HepG2 (cell line): ENCODE results near the gene ZNF548. TPM values are rescaled to one million over a fixed set of nuclear protein-coding genes. Genes with fewer than 3 reads are reported as not detected.

ENCODE experiments used
- CEBPB ChIP-seq: IDR thresholded peaks from 2 replicates; pipeline ENCODE4 v1.6.1; 2011; ENCODE audit warnings: low read depth, low read length, improper control_type of control experiment, borderline replicate concordance
- CHD2 ChIP-seq: IDR thresholded peaks from 2 replicates; pipeline ENCODE4 v1.6.1; 2011; ENCODE audit warnings: low read depth, low read length, improper control_type of control experiment
- IRX3 ChIP-seq: sonication (generic); formaldehyde crosslinking; IDR thresholded peaks from 2 replicates; pipeline ENCODE4 v1.8.1; 2023; ENCODE audit warnings: mild to moderate bottlenecking, low read depth, missing genetic modification reagents, borderline replicate concordance
- JARID2 ChIP-seq: sonication (generic); formaldehyde crosslinking; IDR thresholded peaks from 2 replicates; pipeline ENCODE4 v1.8.1; 2023; ENCODE audit warnings: missing genetic modification reagents, inconsistent platforms; ENCODE audit not compliant: insufficient replicate concordance
- MTA1 ChIP-seq: sonication (generic); formaldehyde crosslinking; IDR thresholded peaks from 2 replicates; pipeline ENCODE4 v1.4.0; 2020; ENCODE audit warnings: missing genetic modification reagents, mild to moderate bottlenecking, borderline replicate concordance
- SP5 ChIP-seq: IDR thresholded peaks from 2 replicates; pipeline ENCODE4 v1.6.1; 2016; ENCODE audit warnings: low read depth, borderline replicate concordance
- STAT5B ChIP-seq: sonication (generic); formaldehyde crosslinking; IDR thresholded peaks from 2 replicates; pipeline ENCODE4 v1.4.0; 2020; ENCODE audit warnings: missing genetic modification reagents
- ZBTB1 ChIP-seq: sonication (generic); formaldehyde crosslinking; IDR thresholded peaks from 2 replicates; pipeline ENCODE4 v1.4.0; 2020; ENCODE audit warnings: missing genetic modification reagents, borderline replicate concordance
- ZNF292 ChIP-seq: sonication (generic); formaldehyde crosslinking; IDR thresholded peaks from 2 replicates; pipeline ENCODE4 v1.8.1; 2022; ENCODE audit warnings: mild to moderate bottlenecking, low read depth, missing genetic modification reagents, borderline replicate concordance
- ZNF460 ChIP-seq: sonication (generic); formaldehyde crosslinking; IDR thresholded peaks from 2 replicates; pipeline ENCODE4 v1.5.1; 2020; ENCODE audit warnings: missing genetic modification reagents, mild to moderate bottlenecking, borderline replicate concordance
- ZNF724P ChIP-seq: sonication (generic); formaldehyde crosslinking; IDR thresholded peaks from 2 replicates; pipeline ENCODE4 v1.8.0; 2022; ENCODE audit warnings: missing genetic modification reagents, borderline replicate concordance
- ZNF891 ChIP-seq: sonication (generic); formaldehyde crosslinking; IDR thresholded peaks from 2 replicates; pipeline ENCODE4 v1.5.0; 2020; ENCODE audit warnings: mild to moderate bottlenecking, missing genetic modification reagents
- ZSCAN25 ChIP-seq: sonication (generic); formaldehyde crosslinking; IDR thresholded peaks from 2 replicates; pipeline ENCODE4 v1.8.0; 2022; ENCODE audit warnings: mild to moderate bottlenecking, missing genetic modification reagents
- polyA plus RNA-seq, 8 experiments: library from polyadenylated mRNA; depleted of rRNA in 3 of 8; stranded (reverse) in 7 of 8; unstranded in 1 of 8; fragments of >200 nt; fragmentation: Illumina TruSeq in 4 of 8; extraction: Trizol in 4 of 8; gene quantifications; 2 replicates each; pipeline versions ENCODE4 v1.2.1 to v1.2.3, GENCODE V29; 2011 to 2016; ENCODE audit warnings: low read depth in 4 of 8, missing spikeins in 1 of 8, mixed read lengths in 1 of 8; ENCODE audit not compliant: insufficient read depth in 1 of 8
- total RNA-seq, 5 experiments: library from RNA; depleted of rRNA; stranded (reverse); fragments of >200 nt; fragmentation: Illumina TruSeq; extraction: Trizol; gene quantifications; 2 replicates each; pipeline ENCODE4 v1.2.3, GENCODE V29; 2016; ENCODE audit warnings: low read depth in 1 of 5
- TF ChIP-seq, protein P1 (sequence below): sonication (generic); formaldehyde crosslinking; IDR thresholded peaks from 2 replicates; pipeline ENCODE4 v1.5.0; 2020; ENCODE audit warnings: missing genetic modification reagents, mild to moderate bottlenecking, borderline replicate concordance
- TF ChIP-seq, protein P2 (sequence below): sonication (generic); formaldehyde crosslinking; IDR thresholded peaks from 2 replicates; pipeline ENCODE4 v1.8.0; 2022; ENCODE audit warnings: mild to moderate bottlenecking, missing genetic modification reagents; ENCODE audit not compliant: insufficient replicate concordance
- TF ChIP-seq, protein P3 (sequence below): fragments of 450-650 bp; IDR thresholded peaks from 2 replicates; pipeline ENCODE4 v1.6.1; 2017; ENCODE audit warnings: mild to moderate bottlenecking
- TF ChIP-seq, protein P4 (sequence below): sonication (generic); formaldehyde crosslinking; IDR thresholded peaks from 2 replicates; pipeline ENCODE4 v1.4.0; 2020; ENCODE audit warnings: missing genetic modification reagents
- TF ChIP-seq, protein P5 (sequence below): sonication (generic); formaldehyde crosslinking; IDR thresholded peaks from 2 replicates; pipeline ENCODE4 v1.9.0; 2022; ENCODE audit warnings: missing genetic modification reagents, mild to moderate bottlenecking, borderline replicate concordance

ZNF548 gene
- total and polyA plus RNA-seq, 2 of the 13 experiments (the other 11 are each of a cell fraction or from before 2014, with no cell fraction given), result 19.6 to 24.9 TPM

DNA sequence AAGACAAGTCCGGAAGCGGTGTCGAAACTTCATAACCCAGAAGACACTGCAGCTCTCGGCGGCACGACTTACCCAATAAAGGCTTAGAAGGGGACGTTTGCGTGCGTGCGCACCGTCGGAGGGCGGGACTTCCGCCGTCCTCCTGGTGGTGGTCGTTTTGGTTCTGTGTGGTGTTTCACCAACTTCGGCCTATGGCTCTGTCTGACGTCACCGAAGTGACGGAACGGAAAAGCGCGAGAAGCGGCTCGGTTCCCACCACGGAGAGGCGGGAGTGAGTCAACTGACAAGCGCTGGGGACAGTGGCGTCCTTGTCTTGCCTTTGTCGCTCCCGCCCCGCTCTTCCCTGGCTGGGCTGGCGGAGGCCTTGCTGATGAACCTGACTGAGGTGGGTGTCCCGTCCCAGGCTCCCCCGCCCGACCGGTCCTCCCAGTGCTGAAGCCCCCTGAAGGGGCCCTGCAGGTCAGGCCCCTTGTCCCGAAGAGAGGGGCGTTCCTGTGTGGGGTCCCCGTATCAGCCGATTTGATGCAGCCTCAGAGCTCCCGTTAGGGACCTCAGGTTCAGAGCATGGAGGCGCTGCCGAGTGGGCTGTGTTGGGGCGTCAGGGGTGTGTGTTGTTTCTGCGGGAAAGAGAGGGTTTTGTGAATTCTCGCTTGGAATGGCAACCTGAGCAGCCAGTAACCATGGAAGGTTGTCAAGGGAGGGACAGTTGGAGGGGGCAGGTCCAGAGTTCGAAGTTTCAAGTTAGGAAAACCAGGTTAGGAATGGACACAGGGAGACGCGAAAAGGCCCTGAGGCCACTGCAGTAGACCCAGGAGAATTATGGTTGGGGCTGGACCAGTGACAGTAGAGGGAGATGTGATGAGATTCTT, at the start of gene ZNF548 (continued):
- TF ChIP-seq, protein P1, sequence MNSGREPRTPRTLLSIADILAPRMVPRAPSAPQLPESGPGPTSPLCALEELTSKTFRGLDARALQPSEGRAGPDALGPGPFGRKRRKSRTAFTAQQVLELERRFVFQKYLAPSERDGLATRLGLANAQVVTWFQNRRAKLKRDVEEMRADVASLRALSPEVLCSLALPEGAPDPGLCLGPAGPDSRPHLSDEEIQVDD (CRISPR knock-in tag), result no peak
- TF ChIP-seq ZNF724P (CRISPR knock-in tag), result no peak
- TF ChIP-seq, protein P2, sequence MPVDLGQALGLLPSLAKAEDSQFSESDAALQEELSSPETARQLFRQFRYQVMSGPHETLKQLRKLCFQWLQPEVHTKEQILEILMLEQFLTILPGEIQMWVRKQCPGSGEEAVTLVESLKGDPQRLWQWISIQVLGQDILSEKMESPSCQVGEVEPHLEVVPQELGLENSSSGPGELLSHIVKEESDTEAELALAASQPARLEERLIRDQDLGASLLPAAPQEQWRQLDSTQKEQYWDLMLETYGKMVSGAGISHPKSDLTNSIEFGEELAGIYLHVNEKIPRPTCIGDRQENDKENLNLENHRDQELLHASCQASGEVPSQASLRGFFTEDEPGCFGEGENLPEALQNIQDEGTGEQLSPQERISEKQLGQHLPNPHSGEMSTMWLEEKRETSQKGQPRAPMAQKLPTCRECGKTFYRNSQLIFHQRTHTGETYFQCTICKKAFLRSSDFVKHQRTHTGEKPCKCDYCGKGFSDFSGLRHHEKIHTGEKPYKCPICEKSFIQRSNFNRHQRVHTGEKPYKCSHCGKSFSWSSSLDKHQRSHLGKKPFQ (CRISPR knock-in tag), result peak; percentile 61
- TF ChIP-seq, protein P3, sequence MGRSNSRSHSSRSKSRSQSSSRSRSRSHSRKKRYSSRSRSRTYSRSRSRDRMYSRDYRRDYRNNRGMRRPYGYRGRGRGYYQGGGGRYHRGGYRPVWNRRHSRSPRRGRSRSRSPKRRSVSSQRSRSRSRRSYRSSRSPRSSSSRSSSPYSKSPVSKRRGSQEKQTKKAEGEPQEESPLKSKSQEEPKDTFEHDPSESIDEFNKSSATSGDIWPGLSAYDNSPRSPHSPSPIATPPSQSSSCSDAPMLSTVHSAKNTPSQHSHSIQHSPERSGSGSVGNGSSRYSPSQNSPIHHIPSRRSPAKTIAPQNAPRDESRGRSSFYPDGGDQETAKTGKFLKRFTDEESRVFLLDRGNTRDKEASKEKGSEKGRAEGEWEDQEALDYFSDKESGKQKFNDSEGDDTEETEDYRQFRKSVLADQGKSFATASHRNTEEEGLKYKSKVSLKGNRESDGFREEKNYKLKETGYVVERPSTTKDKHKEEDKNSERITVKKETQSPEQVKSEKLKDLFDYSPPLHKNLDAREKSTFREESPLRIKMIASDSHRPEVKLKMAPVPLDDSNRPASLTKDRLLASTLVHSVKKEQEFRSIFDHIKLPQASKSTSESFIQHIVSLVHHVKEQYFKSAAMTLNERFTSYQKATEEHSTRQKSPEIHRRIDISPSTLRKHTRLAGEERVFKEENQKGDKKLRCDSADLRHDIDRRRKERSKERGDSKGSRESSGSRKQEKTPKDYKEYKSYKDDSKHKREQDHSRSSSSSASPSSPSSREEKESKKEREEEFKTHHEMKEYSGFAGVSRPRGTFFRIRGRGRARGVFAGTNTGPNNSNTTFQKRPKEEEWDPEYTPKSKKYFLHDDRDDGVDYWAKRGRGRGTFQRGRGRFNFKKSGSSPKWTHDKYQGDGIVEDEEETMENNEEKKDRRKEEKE, result no peak
- TF ChIP-seq CHD2, result peak; percentile 90
- no peak for TF ChIP-seq STAT5B
- peak; percentile 90 for TF ChIP-seq ZNF891 (CRISPR knock-in tag)
- peak; percentile 80; the same call in 1 of the 2 replicates for TF ChIP-seq MTA1
- TF ChIP-seq, protein P4, sequence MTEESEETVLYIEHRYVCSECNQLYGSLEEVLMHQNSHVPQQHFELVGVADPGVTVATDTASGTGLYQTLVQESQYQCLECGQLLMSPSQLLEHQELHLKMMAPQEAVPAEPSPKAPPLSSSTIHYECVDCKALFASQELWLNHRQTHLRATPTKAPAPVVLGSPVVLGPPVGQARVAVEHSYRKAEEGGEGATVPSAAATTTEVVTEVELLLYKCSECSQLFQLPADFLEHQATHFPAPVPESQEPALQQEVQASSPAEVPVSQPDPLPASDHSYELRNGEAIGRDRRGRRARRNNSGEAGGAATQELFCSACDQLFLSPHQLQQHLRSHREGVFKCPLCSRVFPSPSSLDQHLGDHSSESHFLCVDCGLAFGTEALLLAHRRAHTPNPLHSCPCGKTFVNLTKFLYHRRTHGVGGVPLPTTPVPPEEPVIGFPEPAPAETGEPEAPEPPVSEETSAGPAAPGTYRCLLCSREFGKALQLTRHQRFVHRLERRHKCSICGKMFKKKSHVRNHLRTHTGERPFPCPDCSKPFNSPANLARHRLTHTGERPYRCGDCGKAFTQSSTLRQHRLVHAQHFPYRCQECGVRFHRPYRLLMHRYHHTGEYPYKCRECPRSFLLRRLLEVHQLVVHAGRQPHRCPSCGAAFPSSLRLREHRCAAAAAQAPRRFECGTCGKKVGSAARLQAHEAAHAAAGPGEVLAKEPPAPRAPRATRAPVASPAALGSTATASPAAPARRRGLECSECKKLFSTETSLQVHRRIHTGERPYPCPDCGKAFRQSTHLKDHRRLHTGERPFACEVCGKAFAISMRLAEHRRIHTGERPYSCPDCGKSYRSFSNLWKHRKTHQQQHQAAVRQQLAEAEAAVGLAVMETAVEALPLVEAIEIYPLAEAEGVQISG (CRISPR knock-in tag), result peak; percentile 85
- no peak for TF ChIP-seq ZNF460
- TF ChIP-seq IRX3 (CRISPR knock-in tag), result peak; percentile 66; the same call in 1 of the 2 replicates
- no peak for TF ChIP-seq ZBTB1 (CRISPR knock-in tag)
- no peak for TF ChIP-seq ZSCAN25
- TF ChIP-seq JARID2 (CRISPR knock-in tag), result no peak
- peak; percentile 93 for TF ChIP-seq CEBPB
- TF ChIP-seq ZNF292, result peak; percentile 56; the same call in 1 of the 2 replicates
- TF ChIP-seq, protein P5, sequence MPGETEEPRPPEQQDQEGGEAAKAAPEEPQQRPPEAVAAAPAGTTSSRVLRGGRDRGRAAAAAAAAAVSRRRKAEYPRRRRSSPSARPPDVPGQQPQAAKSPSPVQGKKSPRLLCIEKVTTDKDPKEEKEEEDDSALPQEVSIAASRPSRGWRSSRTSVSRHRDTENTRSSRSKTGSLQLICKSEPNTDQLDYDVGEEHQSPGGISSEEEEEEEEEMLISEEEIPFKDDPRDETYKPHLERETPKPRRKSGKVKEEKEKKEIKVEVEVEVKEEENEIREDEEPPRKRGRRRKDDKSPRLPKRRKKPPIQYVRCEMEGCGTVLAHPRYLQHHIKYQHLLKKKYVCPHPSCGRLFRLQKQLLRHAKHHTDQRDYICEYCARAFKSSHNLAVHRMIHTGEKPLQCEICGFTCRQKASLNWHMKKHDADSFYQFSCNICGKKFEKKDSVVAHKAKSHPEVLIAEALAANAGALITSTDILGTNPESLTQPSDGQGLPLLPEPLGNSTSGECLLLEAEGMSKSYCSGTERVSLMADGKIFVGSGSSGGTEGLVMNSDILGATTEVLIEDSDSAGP (CRISPR knock-in tag), result peak; percentile 97; the same call in 1 of the 2 replicates
- TF ChIP-seq SP5 (CRISPR knock-in tag), result peak; percentile 49; the same call in 1 of the 2 replicates
